SJCRH30 (cell line): Measurements from ENCODE around the gene XXYLT1. TPM values are rescaled to one million over a fixed set of nuclear protein-coding genes. Genes with fewer than 3 reads are reported as not detected.

Experiments
- DNase-seq, 2 experiments: peaks; one replicate each; pipeline ENCODE4 v3.0.0-alpha.2; 2015 to 2020
- H3K27ac ChIP-seq: fragments of 250-450 bp; sonication (Bioruptor Pico); 2 replicates; pipeline ENCODE4 v1.5.1; 2020; ENCODE audit warnings: mild to moderate bottlenecking, moderate library complexity
- H3K27me3 ChIP-seq: fragments of 250-450 bp; sonication (Bioruptor Pico); 2 replicates; pipeline ENCODE4 v1.5.1; 2020; ENCODE audit warnings: mild to moderate bottlenecking, moderate library complexity
- H3K36me3 ChIP-seq: fragments of 250-450 bp; sonication (Bioruptor Pico); 2 replicates; pipeline ENCODE4 v1.5.1; 2020; ENCODE audit warnings: mild to moderate bottlenecking, moderate library complexity
- H3K4me1 ChIP-seq: fragments of 250-450 bp; sonication (Bioruptor Pico); 2 replicates; pipeline ENCODE4 v1.5.1; 2020; ENCODE audit warnings: mild to moderate bottlenecking, moderate library complexity
- H3K4me3 ChIP-seq: fragments of 250-450 bp; sonication (Bioruptor Pico); 2 replicates; pipeline ENCODE4 v1.5.1; 2020; ENCODE audit warnings: mild to moderate bottlenecking, moderate library complexity
- H3K9me3 ChIP-seq: fragments of 250-450 bp; sonication (Bioruptor Pico); replicated peaks from 2 replicates; pipeline ENCODE4 v1.5.1; 2020; ENCODE audit warnings: mild to moderate bottlenecking, moderate library complexity
- total RNA-seq: library from RNA; depleted of rRNA; stranded (reverse); fragments of >200 nt; shearing (Covaris generic); gene quantifications from 2 replicates; pipeline ENCODE4 v1.2.3, GENCODE V29; 2014; rRNA removed

Gene XXYLT1
- total RNA-seq, 1 experiment from 2014 or later: 18.8 TPM

- Histone ChIP-seq H3K9me3 (no peaks in the 10 kb centered on the region; the same call in 1 of the 2 replicates), H3K27ac (no peak overlapping the region), H3K27me3 (no peaks in the 10 kb centered on the region; the same call in 1 of the 2 replicates), H3K36me3 (no peaks in the 10 kb centered on the region), H3K4me1 (no peaks in the 10 kb centered on the region), H3K4me3 (no peak overlapping the region)
- no peak for DNase-seq
These were observed 250.0 kb downstream of the XXYLT1 start for GRCh38 chr3:195020921-195021320.

DNA sequence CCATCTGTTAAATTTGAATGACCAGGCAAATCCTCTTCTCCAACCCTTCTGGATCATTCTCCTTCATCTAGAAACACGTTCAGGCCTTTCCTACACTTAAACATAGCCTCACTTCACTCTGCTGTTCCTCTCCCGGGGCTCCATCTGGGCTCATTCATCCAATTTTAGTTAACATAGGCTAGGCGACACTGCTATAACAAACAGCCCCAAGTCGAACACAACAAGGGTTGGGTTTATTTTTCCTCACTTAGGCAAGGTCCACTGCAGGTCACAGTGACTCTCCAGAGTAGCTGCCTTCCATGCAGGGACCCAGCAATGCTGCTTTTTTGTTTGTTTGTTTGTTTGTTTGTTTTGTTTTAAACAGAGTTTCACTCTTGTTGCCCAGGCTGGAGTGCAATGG lies 250.8 kb downstream of the XXYLT1 start:
- Histone ChIP-seq H3K9me3 (no peaks in the 10 kb centered on the region; the same call in 1 of the 2 replicates), H3K4me1 (no peaks in the 10 kb centered on the region), H3K4me3 (no peak overlapping the region), H3K36me3 (no peaks in the 10 kb centered on the region), H3K27me3 (no peaks in the 10 kb centered on the region; the same call in 1 of the 2 replicates), H3K27ac (no peak overlapping the region)
- DNase-seq: no peak

- no peaks in the 10 kb centered on the region; the same call in 1 of the 2 replicates for H3K27me3 ChIP-seq
- no peaks in the 10 kb centered on the region for H3K36me3 ChIP-seq
- H3K9me3 ChIP-seq: no peaks in the 10 kb centered on the region; the same call in 1 of the 2 replicates
- H3K4me1 ChIP-seq: no peaks in the 10 kb centered on the region
- no peak overlapping the region for H3K4me3 ChIP-seq
- no peak for DNase-seq
- H3K27ac ChIP-seq: no peak overlapping the region
These were observed 251.6 kb downstream of the XXYLT1 start for GRCh38 chr3:195019335-195019734.

Other genes with a start within 250 kb of the XXYLT1 start
- gene ACAP2, start 171.9 kb upstream of the XXYLT1 start, total RNA-seq: 29.9 and 35.4 TPM in 2 replicates